Vagina (tissue), 2 donors: ENCODE data around the gene COQ5. TPM values are rescaled to one million over a fixed set of nuclear protein-coding genes. Genes with fewer than 3 reads are reported as not detected.

ENCODE experiments used
- DNase-seq, 2 donors: peaks; one replicate each; pipeline ENCODE4 v3.0.0-alpha.2; 2017; ENCODE audit errors: extremely low spot score in 2 of 2
- H3K27ac ChIP-seq: fragments of 200-600 bp; sonication (generic); one replicate; pipeline ENCODE4 v1.5.1; 2019
- H3K27me3 ChIP-seq: fragments of 200-600 bp; sonication (generic); one replicate; pipeline ENCODE4 v1.5.1; 2019
- H3K36me3 ChIP-seq, 2 donors: fragments of 200-600 bp; sonication (generic); one replicate each; pipeline ENCODE4 v1.5.1; 2017 to 2019
- H3K4me1 ChIP-seq: fragments of 200-600 bp; sonication (generic); one replicate; pipeline ENCODE4 v1.5.1; 2019
- H3K4me3 ChIP-seq, 2 donors: fragments of 200-600 bp; sonication (generic); 1 replicate in 1 of 2; 2 replicates in 1 of 2; pipeline ENCODE4 v1.5.1; 2016 to 2019
- H3K9me3 ChIP-seq: fragments of 200-600 bp; sonication (generic); one replicate; pipeline ENCODE4 v1.5.1; 2019
- CTCF ChIP-seq, 3 experiments: fragments of 450-650 bp in 2 of 3; fragments of 200-600 bp in 1 of 3; sonication (generic) in 1 of 3; IDR thresholded peaks; one replicate each; pipeline ENCODE4 v1.5.1; 2017 to 2019; ENCODE audit warnings: antibody characterized with exemption in 3 of 3, mild to moderate bottlenecking in 2 of 3, moderate library complexity in 2 of 3
- POLR2A ChIP-seq, 2 donors: fragments of 450-650 bp; IDR thresholded peaks; one replicate each; pipeline ENCODE4 v1.6.1; 2017; ENCODE audit warnings: antibody characterized with exemption in 2 of 2, mild to moderate bottlenecking in 2 of 2, moderate library complexity in 2 of 2
- POLR2AphosphoS5 ChIP-seq, 2 donors: sonication (generic); formaldehyde crosslinking; IDR thresholded peaks; one replicate each; pipeline ENCODE4 v1.9.0; 2017; ENCODE audit warnings: antibody characterized with exemption in 2 of 2, mild to moderate bottlenecking in 2 of 2, low read depth in 1 of 2; ENCODE audit not compliant: insufficient read depth in 1 of 2
- intact Hi-C: fragments of 100-400 bp; cut with DNase I; formaldehyde crosslinking; loops from one replicate; pipeline ENCODE4 v1.15.1; 2023
- total RNA-seq: library from RNA; depleted of rRNA; stranded (reverse); fragments of >200 nt; gene quantifications from one replicate; pipeline ENCODE4 v1.2.3, GENCODE V29; 2016

COQ5 gene
- total RNA-seq, 1 donor from 2014 or later: 18.4 TPM

GRCh38 chr12:120542166-120542565, 13.2 kb upstream of the COQ5 start:
- TF ChIP-seq CTCF (IDR thresholded peaks at IDR 0.05) (no peak), POLR2AphosphoS5 (IDR thresholded peaks at IDR 0.05; ENCODE audit: insufficient read depth in 1 of 2, low read depth in 1 of 2) (no peak), POLR2A (IDR thresholded peaks at IDR 0.05) (no peak)

GRCh38 chr12:120540445-120540844, 11.5 kb upstream of the COQ5 start:
- intact Hi-C loops: no loop called here
- H3K36me3 ChIP-seq: peaks cover 0 to 5% of the 10 kb centered on the region in 2 donors
- H3K4me1 ChIP-seq: peaks cover 95% of the 10 kb centered on the region
- no peak for DNase-seq
- H3K27me3 ChIP-seq: no peaks in the 10 kb centered on the region
- peak overlapping the region; percentile 70 for H3K27ac ChIP-seq
- no peaks in the 10 kb centered on the region for H3K9me3 ChIP-seq
- TF ChIP-seq POLR2AphosphoS5 (IDR thresholded peaks at IDR 0.05; ENCODE audit: insufficient read depth in 1 of 2, low read depth in 1 of 2): no peak
- no peak for TF ChIP-seq POLR2A (IDR thresholded peaks at IDR 0.05)
- no peak for TF ChIP-seq CTCF (IDR thresholded peaks at IDR 0.05)
- no peak overlapping the region for H3K4me3 ChIP-seq

More at GRCh38 chr12:120542166-120542565, 13.2 kb upstream of the COQ5 start:
- intact Hi-C loops: no loop called here
- Histone ChIP-seq H3K36me3 (peaks cover 0 to 17% of the 10 kb centered on the region in 2 donors), H3K4me3 (no peak overlapping the region), H3K9me3 (no peaks in the 10 kb centered on the region), H3K27me3 (no peaks in the 10 kb centered on the region), H3K27ac (no peak overlapping the region), H3K4me1 (peaks cover 92% of the 10 kb centered on the region)
- DNase-seq: no peak

- TF ChIP-seq POLR2AphosphoS5 (IDR thresholded peaks at IDR 0.05; ENCODE audit: insufficient read depth in 1 of 2, low read depth in 1 of 2): no peak
- TF ChIP-seq POLR2A (IDR thresholded peaks at IDR 0.05): no peak
- no peak for TF ChIP-seq CTCF (IDR thresholded peaks at IDR 0.05)
- peak overlapping the region; percentile 70 for H3K27ac ChIP-seq
- H3K27me3 ChIP-seq: no peaks in the 10 kb centered on the region
- H3K36me3 ChIP-seq: peaks cover 0 to 4% of the 10 kb centered on the region in 2 donors
- no peak for DNase-seq
- no peaks in the 10 kb centered on the region for H3K9me3 ChIP-seq
- H3K4me3 ChIP-seq: no peak overlapping the region
- peaks cover 90% of the 10 kb centered on the region for H3K4me1 ChIP-seq
- intact Hi-C loops: no loop called here
These were observed 10.3 kb upstream of the COQ5 start for GRCh38 chr12:120539303-120539702.

- Histone ChIP-seq H3K4me3 (peak overlapping the region; percentile 8 to 19), H3K27ac (peak overlapping the region; percentile 70), H3K36me3 (peaks cover 0 to 4% of the 10 kb centered on the region in 2 donors), H3K27me3 (no peaks in the 10 kb centered on the region), H3K9me3 (no peaks in the 10 kb centered on the region), H3K4me1 (peaks cover 82% of the 10 kb centered on the region)
- intact Hi-C loops: no loop called here
- DNase-seq: no peak
- TF ChIP-seq POLR2AphosphoS5 (IDR thresholded peaks at IDR 0.05; ENCODE audit: insufficient read depth in 1 of 2, low read depth in 1 of 2) (peak in 1 of 2 donors; percentile 48), CTCF (IDR thresholded peaks at IDR 0.05) (no peak), POLR2A (IDR thresholded peaks at IDR 0.05) (no peak)
These were observed 9.6 kb upstream of the COQ5 start for GRCh38 chr12:120538281-120539156.

GRCh38 chr12:120537856-120538220, 8.9 kb upstream of the COQ5 start:
- Histone ChIP-seq H3K4me1 (peaks cover 75% of the 10 kb centered on the region), H3K27ac (peak overlapping the region; percentile 70), H3K27me3 (no peaks in the 10 kb centered on the region), H3K4me3 (peak overlapping the region; percentile 8 to 87), H3K36me3 (peaks cover 0 to 4% of the 10 kb centered on the region in 2 donors), H3K9me3 (no peaks in the 10 kb centered on the region)
- no peak for DNase-seq
- TF ChIP-seq POLR2A (IDR thresholded peaks at IDR 0.05): no peak
- no peak for TF ChIP-seq POLR2AphosphoS5 (IDR thresholded peaks at IDR 0.05; ENCODE audit: insufficient read depth in 1 of 2, low read depth in 1 of 2)
- TF ChIP-seq CTCF (IDR thresholded peaks at IDR 0.05): no peak
- intact Hi-C loops: no loop called here
